Karpas-422 (cell line): Measurements from ENCODE around the gene SCGB2B2. TPM values are rescaled to one million over a fixed set of nuclear protein-coding genes. Genes with fewer than 3 reads are reported as not detected.
A peak's percentile ranks its signal among the peaks of the same experiment; 100 is the strongest.
"Not testable (repeated sequence)": the region's sequence is repeated elsewhere in the genome, so short reads cannot be mapped to it uniquely, and the experiment has no call there.

Source experiments
- DNase-seq: peaks from one replicate; pipeline ENCODE4 v3.0.0-alpha.2; 2015
- H2AFZ ChIP-seq: fragments of 200-600 bp; sonication (generic); 2 replicates; pipeline ENCODE4 v1.6.1; 2014; ENCODE audit warnings: antibody characterized with exemption, low read length, mixed read lengths
- H3K27ac ChIP-seq: fragments of 200-600 bp; sonication (generic); 2 replicates; pipeline ENCODE4 v1.5.1; 2014; ENCODE audit warnings: mild to moderate bottlenecking, low read length, moderate library complexity
- H3K27me3 ChIP-seq: fragments of 200-600 bp; sonication (generic); 2 replicates; pipeline ENCODE4 v1.6.1; 2014; ENCODE audit warnings: low read length, mixed read lengths
- H3K36me3 ChIP-seq: fragments of 200-600 bp; sonication (generic); 2 replicates; pipeline ENCODE4 v1.6.1; 2014; ENCODE audit warnings: low read length, mixed read lengths; ENCODE audit not compliant: insufficient read depth
- H3K4me1 ChIP-seq: fragments of 200-600 bp; sonication (generic); 2 replicates; pipeline ENCODE4 v1.6.1; 2014; ENCODE audit warnings: mild to moderate bottlenecking, low read length, mixed read lengths
- H3K4me2 ChIP-seq: fragments of 200-600 bp; sonication (generic); 2 replicates; pipeline ENCODE4 v1.6.1; 2014; ENCODE audit warnings: low read length, low read depth, mild to moderate bottlenecking; ENCODE audit not compliant: poor library complexity, severe bottlenecking
- H3K4me3 ChIP-seq: fragments of 200-600 bp; sonication (generic); 2 replicates; pipeline ENCODE4 v1.5.1; 2014; ENCODE audit warnings: mild to moderate bottlenecking, antibody characterized with exemption, low read length, mixed read lengths
- H3K79me2 ChIP-seq: fragments of 200-600 bp; sonication (generic); 2 replicates; pipeline ENCODE4 v1.6.1; 2014; ENCODE audit warnings: mild to moderate bottlenecking, low read length, mixed read lengths
- H3K9ac ChIP-seq: fragments of 200-600 bp; sonication (generic); 2 replicates; pipeline ENCODE4 v1.6.0; 2014; ENCODE audit warnings: low read length
- H3K9me2 ChIP-seq: fragments of 200-600 bp; sonication (generic), shearing (Covaris generic); replicated peaks from 2 replicates; pipeline ENCODE4 v1.6.0; 2014; ENCODE audit warnings: mild to moderate bottlenecking, low read length, moderate library complexity; ENCODE audit not compliant: insufficient read depth
- H3K9me3 ChIP-seq: fragments of 300-700, 200-600 bp; sonication (generic); 2 replicates; pipeline ENCODE4 v1.6.1; 2014; ENCODE audit warnings: low read length, mixed read lengths
- H4K20me1 ChIP-seq: fragments of 200-600 bp; sonication (generic); 2 replicates; pipeline ENCODE4 v1.6.1; 2014; ENCODE audit warnings: mild to moderate bottlenecking, antibody characterized with exemption, low read length, low read depth; ENCODE audit not compliant: insufficient read depth
- total RNA-seq: library from RNA; depleted of rRNA; stranded (reverse); fragments of >200 nt; shearing (Covaris generic); gene quantifications from 2 replicates; pipeline ENCODE4 v1.2.3, GENCODE V29; 2014; ENCODE audit warnings: low replicate concordance

The SCGB2B2 gene
- total RNA-seq, 1 experiment from 2014 or later, result not detected

DNA sequence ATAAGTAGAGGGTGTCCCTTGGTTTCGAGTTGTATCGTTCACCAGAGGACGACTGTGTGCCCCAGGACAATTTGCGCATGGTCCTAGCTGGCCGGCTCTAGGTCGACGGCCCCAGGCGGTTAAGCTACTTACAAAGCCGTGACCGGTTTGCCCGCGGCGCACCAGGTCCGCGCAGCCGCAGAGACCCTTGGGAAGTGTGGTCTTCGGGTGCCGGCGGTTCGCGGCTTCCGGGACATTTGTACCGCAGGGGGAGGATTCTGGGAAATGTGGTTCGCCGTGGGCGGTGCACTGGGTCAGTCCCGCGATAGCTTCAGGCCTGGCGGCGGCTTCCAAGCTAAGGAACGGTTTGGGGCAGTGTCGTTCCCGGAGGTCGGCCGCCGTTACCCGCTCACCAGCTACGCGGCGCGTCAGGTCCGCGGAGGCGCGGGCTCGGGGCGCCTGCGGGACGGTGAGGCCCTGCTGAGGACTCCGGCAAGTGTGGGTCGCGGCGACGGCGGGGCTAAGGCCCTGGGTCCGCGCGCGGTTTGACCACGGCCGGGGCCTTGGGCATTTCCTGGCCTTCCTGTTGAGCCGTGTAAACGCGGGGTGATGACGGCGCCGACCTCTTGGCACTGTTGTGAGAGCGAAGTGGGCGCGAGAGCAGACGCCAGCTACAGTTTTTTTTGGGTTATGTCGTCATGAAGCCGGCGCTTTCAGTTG, 576 bp upstream of the SCGB2B2 start, which contains the start of gene ZNF302:
ZNF302 (plus strand) TSS at position 293 of the 699 bp plus-strand sequence. CDS start 1,127 bp downstream, outside the sequence.
- no peak within 1 kb of the TSS for H3K27ac ChIP-seq
- H4K20me1 ChIP-seq, result no peaks in the 10 kb centered on the region
- H2AFZ ChIP-seq, result peak within 1 kb of the TSS; percentile 67; the same call in 1 of the 2 replicates
- no peak within 1 kb of the TSS for H3K4me3 ChIP-seq
- no peaks in the 10 kb centered on the region for H3K9me2 ChIP-seq
- no peaks in the 10 kb centered on the region for H3K36me3 ChIP-seq
- no peaks in the 10 kb centered on the region for H3K27me3 ChIP-seq
- H3K79me2 ChIP-seq, result no peaks in the 10 kb centered on the region
- peak; percentile 64 for DNase-seq
- no peak within 1 kb of the TSS for H3K9ac ChIP-seq
- H3K4me2 ChIP-seq, result peak within 1 kb of the TSS; percentile 29
- H3K9me3 ChIP-seq, result no peaks in the 10 kb centered on the region
- H3K4me1 ChIP-seq, result peaks cover 5% of the 10 kb centered on the region; the same call in 1 of the 2 replicates

DNA sequence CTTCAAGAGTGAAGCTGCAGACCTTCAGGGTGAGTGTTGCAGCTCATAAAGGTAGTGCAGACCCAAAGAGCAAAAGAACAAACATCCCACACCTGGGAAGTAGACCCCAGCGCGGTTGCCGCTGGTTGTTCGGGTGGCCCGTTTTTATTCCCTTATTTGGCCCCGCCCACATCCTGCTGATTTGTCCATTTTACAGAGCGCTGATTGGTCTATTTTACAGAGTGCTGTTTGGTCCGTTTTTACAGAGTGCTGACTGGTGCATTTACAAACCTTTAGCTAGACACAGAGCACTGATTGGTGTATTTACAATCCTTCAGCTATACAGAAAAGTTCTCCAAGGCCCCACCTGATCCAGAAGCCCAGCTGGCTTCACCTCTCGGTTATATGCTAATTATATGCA, 1.0 kb downstream of the SCGB2B2 start:
- no peak overlapping the region for H3K4me3 ChIP-seq
- H3K4me2 ChIP-seq, result no peak overlapping the region
- no peaks in the 10 kb centered on the region for H3K27me3 ChIP-seq
- no peak for DNase-seq
- no peaks in the 10 kb centered on the region for H3K79me2 ChIP-seq
- peaks cover 5% of the 10 kb centered on the region; the same call in 1 of the 2 replicates for H3K4me1 ChIP-seq
- H3K9ac ChIP-seq, result no peak overlapping the region
- H2AFZ ChIP-seq, result no peak overlapping the region
- no peak overlapping the region for H3K27ac ChIP-seq
- H3K36me3 ChIP-seq, result no peaks in the 10 kb centered on the region
- H3K9me2 ChIP-seq, result no peaks in the 10 kb centered on the region
- H4K20me1 ChIP-seq, result no peaks in the 10 kb centered on the region
- H3K9me3 ChIP-seq, result no peaks in the 10 kb centered on the region

DNA sequence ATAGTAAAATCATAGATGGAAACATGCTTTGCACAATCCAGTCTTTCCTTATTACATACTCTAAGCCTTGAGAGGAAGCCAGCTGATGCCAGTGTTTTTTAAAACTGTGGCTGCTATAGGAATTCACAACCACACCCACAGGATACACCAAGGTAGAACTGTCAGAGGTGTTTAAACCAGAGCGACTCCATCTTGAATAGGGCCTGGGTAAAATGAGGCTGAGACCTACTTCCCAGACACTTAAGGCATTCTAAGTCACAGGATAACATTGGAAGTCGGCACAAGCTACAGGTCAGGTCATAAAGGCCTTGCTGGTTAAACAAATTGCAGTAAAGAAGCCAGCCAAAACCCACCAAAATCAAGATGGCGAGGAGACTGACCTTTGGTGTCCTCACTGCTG, 1.7 kb downstream of the SCGB2B2 start:
- no peaks in the 10 kb centered on the region for H3K79me2 ChIP-seq
- no peaks in the 10 kb centered on the region for H3K27me3 ChIP-seq
- no peak overlapping the region for H2AFZ ChIP-seq
- H4K20me1 ChIP-seq, result no peaks in the 10 kb centered on the region
- DNase-seq, result no peak
- no peak overlapping the region for H3K9ac ChIP-seq
- no peaks in the 10 kb centered on the region for H3K36me3 ChIP-seq
- no peaks in the 10 kb centered on the region for H3K9me3 ChIP-seq
- no peak overlapping the region for H3K4me2 ChIP-seq
- H3K9me2 ChIP-seq, result no peaks in the 10 kb centered on the region
- H3K4me1 ChIP-seq, result peaks cover 5% of the 10 kb centered on the region; the same call in 1 of the 2 replicates
- no peak overlapping the region for H3K4me3 ChIP-seq
- H3K27ac ChIP-seq, result no peak overlapping the region

DNA sequence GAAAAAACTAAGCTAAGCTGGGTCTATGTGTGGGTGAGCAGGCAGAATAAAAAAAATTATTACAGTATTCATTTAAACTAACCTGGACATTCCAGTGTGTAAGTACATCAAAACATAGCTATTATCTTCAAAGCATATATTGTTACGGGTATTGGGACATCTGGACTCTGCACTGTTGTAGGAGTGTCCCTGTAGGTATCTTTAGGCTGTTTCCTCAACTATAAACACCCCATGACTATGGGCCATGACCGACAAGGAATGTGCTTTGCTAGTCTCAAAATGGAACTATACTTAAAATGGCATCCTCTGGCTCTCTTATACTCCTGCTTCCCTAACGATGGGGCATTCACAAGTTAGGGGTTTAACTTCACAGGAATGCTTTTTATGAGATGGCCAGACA, 3.4 kb downstream of the SCGB2B2 start:
- no peaks in the 10 kb centered on the region for H3K9me2 ChIP-seq
- no peak overlapping the region for H2AFZ ChIP-seq
- no peaks in the 10 kb centered on the region for H3K9me3 ChIP-seq
- H4K20me1 ChIP-seq, result no peaks in the 10 kb centered on the region
- peaks cover 5% of the 10 kb centered on the region; the same call in 1 of the 2 replicates for H3K4me1 ChIP-seq
- no peak overlapping the region for H3K9ac ChIP-seq
- no peak for DNase-seq
- H3K36me3 ChIP-seq, result no peaks in the 10 kb centered on the region
- H3K79me2 ChIP-seq, result no peaks in the 10 kb centered on the region
- no peaks in the 10 kb centered on the region for H3K27me3 ChIP-seq
- no peak overlapping the region for H3K4me3 ChIP-seq
- H3K4me2 ChIP-seq, result no peak overlapping the region
- no peak overlapping the region for H3K27ac ChIP-seq

DNA sequence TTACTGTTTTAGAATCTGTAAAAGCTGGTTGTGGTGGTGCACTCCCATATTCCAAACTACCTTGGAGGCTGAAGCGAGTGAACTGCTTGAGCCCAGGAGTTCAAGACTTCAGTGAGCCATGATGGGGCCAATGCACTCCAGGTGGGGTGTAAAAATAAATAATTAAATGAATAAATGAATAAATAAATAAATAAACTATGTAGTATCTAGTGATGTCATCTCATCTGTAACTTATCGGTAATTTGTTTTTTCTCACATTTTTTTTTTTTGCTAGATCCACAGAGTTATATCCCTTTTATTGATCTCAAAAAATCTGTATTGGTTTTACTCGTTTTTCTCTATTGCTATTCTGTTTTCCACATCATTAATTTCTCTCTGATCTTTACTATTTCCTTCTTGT, 5.0 kb downstream of the SCGB2B2 start:
- no peak for DNase-seq
- Histone ChIP-seq H2AFZ (no peak overlapping the region), H4K20me1 (no peaks in the 10 kb centered on the region), H3K4me1 (peaks cover 2% of the 10 kb centered on the region; the same call in 1 of the 2 replicates), H3K36me3 (no peaks in the 10 kb centered on the region), H3K9me3 (no peaks in the 10 kb centered on the region), H3K79me2 (no peaks in the 10 kb centered on the region), H3K27ac (no peak overlapping the region), H3K4me3 (no peak overlapping the region), H3K9ac (no peak overlapping the region), H3K9me2 (no peaks in the 10 kb centered on the region), H3K27me3 (no peaks in the 10 kb centered on the region), H3K4me2 (no peak overlapping the region)

DNA sequence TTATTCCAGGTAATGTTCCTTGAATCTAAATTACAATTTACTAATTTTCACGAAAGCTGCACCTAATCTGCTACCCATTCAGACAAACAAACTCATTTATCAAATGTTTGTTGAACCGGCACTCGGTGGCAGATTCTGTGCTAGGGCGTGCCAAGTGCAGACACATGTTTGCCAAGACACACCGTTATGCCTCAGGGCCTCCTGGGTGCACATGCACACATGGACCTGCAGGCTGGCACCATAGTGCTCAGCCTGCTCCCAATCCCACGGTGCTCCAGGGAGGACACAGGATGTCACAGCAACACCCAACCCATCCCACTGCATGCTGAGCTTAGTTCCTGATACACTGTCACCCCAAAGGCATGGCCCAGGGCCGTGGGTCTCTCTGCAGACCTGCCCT, 7.7 kb downstream of the SCGB2B2 start:
- H2AFZ ChIP-seq, result no peak overlapping the region
- no peaks in the 10 kb centered on the region for H3K4me1 ChIP-seq
- no peak for DNase-seq
- no peaks in the 10 kb centered on the region for H4K20me1 ChIP-seq
- no peaks in the 10 kb centered on the region for H3K9me3 ChIP-seq
- H3K4me3 ChIP-seq, result no peak overlapping the region
- H3K79me2 ChIP-seq, result no peaks in the 10 kb centered on the region
- no peak overlapping the region for H3K4me2 ChIP-seq
- H3K27ac ChIP-seq, result no peak overlapping the region
- H3K9me2 ChIP-seq, result no peaks in the 10 kb centered on the region
- H3K27me3 ChIP-seq, result no peaks in the 10 kb centered on the region
- no peaks in the 10 kb centered on the region for H3K36me3 ChIP-seq
- no peak overlapping the region for H3K9ac ChIP-seq

DNA sequence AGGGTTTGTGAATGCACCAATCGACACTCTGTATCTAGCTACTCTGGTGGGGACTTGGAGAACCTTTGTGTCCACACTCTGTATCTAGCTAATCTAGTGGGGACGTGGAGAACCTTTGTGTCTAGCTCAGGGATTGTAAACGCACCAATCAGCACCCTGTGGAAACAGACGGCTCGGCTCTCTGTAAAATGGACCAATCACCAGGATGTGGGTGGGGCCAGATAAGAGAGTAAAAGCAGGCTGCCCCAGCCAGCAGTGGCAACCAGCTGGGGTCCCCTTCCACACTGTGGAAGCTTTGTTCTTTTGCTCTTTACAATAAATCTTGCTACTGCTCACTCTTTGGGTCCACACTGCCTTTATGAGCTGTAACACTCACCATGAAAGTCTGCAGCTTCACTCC, 8.3 kb downstream of the SCGB2B2 start:
- H3K79me2 ChIP-seq, H3K9ac ChIP-seq, H4K20me1 ChIP-seq, H3K4me3 ChIP-seq, H3K9me2 ChIP-seq, DNase-seq, H3K36me3 ChIP-seq, H3K4me1 ChIP-seq, H3K4me2 ChIP-seq, H3K27me3 ChIP-seq, H3K9me3 ChIP-seq, H2AFZ ChIP-seq, H3K27ac ChIP-seq: not testable (repeated sequence)

DNA sequence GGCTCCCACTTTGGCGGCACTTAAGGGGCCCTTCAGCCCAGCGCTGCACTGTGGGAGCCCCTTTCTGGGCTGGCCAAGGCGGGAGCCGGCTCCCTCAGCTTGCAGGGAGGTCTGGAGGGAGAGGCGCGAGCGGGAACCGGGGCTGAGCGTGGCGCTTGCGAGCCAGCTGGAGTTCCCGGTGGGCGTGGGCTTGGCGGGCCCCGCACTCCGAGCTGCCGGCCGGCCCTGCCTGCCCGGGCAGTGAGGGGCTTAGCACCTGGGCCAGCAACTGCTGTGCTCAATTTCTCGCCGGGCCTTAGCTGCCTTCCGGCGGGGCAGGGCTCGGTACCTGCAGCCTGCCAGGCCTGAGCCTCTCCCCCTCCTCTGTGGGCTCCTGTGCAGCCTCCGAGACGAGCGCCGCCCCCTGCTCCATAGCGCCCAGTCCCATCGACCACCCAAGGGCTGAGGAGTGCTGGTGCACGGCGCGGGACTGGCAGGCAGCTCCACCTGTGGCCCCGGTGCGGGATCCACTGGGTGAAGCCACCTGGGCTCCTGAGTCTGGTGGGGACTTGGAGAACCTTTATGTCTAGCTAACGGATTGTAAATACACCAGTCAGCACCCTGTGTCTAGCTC, 8.8 kb downstream of the SCGB2B2 start:
- not testable (repeated sequence) for H3K27ac ChIP-seq, H3K4me1 ChIP-seq, H3K4me3 ChIP-seq, H3K27me3 ChIP-seq, H4K20me1 ChIP-seq, H2AFZ ChIP-seq, H3K9ac ChIP-seq, H3K9me3 ChIP-seq, H3K9me2 ChIP-seq, H3K36me3 ChIP-seq, H3K4me2 ChIP-seq, DNase-seq, H3K79me2 ChIP-seq
